NCI-H146 treated with DMSO at 0.1 percent for 48 hours (cell line): Measurements from ENCODE around the gene GPR39.

Experiments
- DNase-seq: peaks from one replicate; lab custom pipeline; 2025; ENCODE audit not compliant: unreplicated experiment; lab: John Stamatoyannopoulos, UW

Gene GPR39

GRCh38 chr2:132636346-132636745 is 219.7 kb downstream of the GPR39 start:
- DNase-seq, result no peak

DNA sequence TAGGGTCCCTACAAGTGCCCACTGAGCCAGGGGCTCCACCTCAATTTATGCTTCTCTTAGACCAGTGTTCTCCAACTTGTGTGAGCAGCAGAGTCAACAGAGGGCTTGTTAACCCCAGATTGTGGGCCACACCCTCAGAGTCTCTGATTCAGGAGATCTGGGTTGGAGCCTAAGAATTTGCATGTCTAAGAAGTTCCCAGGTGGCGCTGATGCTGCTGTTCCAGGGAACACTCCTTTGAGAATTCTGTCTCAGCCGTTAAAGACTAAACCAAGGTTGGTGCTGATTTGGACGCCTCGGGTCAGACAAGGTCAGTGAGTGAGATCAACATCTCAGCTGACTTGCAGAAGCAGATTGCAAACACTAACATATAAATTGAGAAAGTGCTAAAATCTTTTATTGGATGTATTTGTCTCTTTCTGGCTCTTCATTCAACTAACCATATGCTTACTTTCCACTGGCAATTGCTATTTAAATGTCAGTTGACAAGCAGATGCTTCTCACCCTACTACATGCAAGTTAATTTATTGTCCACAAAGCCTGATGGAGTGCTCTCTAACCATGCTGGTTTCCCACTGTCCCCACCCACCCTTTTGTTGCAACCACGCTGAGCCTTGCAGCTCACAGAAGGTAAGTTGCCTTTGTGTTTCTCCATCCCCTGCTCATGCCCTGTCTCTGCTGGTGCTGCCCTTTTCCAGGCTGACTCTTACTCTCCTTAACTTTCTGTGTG is 221.9 kb downstream of the GPR39 start:
- DNase-seq, result no peak

- no peak for DNase-seq
These were observed 223.5 kb downstream of the GPR39 start for GRCh38 chr2:132640116-132640515.

DNA sequence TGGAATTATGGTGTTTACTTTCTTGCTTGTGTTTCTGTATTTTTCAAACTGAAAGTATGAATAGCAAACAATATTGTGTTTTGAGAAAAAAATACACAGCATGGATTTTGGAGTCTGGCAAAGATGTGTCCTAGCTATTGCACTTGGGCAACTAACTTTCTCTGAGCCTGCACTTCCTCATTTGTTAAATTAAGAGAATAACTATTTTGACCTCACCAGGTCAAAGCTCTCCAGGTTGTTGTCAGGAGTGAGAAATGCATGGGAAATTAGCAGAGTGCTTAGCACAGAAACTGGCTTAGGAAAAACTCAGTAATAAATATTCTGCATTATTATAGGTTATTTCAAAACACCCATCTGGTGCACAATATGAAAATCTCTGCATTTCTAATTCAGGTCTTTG is 225.2 kb downstream of the GPR39 start:
- no peak for DNase-seq

GRCh38 chr2:132642415-132642814 is 225.8 kb downstream of the GPR39 start:
- no peak for DNase-seq

GRCh38 chr2:132645176-132645575 is 228.6 kb downstream of the GPR39 start:
- no peak for DNase-seq

DNA sequence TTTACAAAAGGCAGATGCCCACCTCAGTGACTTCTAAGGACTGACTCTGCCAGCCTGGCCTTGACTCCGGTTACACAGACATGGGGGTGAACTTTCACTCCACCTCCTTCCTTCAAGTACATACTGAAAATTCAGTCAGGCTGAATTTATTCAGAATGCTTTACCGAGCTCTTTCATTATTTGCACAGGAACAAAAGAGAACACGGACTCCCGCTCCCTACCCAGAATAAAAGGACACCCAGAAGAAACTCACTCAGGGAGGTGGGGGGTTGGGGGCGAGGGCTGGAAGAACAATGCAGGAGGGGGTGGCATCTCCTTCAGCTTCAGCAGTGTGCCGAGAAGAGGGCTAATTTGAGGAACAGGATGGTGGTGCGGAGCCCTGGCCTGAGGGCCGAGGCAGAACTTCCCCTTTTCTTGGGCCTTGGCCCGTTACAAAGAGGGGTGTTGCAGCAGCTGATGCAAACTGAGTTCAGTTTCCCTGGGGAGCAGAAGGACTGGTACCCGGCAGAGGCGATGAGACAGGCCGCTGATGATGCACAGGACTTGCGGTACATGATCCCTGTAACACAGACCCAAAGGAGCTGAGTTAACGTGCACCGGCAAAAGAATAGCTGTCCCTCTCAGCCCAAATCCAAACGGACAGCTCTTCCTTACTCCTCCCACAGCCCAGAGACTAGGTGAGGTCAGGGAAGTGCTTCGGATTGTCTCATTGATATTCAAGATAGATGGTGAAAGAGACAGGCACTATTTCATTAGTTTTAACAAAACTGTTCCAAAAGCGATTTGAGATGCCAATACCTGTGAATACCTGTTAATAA is 229.3 kb downstream of the GPR39 start:
- no peak for DNase-seq

- no peak for DNase-seq
These were observed 230.0 kb downstream of the GPR39 start for GRCh38 chr2:132646540-132647108.

DNA sequence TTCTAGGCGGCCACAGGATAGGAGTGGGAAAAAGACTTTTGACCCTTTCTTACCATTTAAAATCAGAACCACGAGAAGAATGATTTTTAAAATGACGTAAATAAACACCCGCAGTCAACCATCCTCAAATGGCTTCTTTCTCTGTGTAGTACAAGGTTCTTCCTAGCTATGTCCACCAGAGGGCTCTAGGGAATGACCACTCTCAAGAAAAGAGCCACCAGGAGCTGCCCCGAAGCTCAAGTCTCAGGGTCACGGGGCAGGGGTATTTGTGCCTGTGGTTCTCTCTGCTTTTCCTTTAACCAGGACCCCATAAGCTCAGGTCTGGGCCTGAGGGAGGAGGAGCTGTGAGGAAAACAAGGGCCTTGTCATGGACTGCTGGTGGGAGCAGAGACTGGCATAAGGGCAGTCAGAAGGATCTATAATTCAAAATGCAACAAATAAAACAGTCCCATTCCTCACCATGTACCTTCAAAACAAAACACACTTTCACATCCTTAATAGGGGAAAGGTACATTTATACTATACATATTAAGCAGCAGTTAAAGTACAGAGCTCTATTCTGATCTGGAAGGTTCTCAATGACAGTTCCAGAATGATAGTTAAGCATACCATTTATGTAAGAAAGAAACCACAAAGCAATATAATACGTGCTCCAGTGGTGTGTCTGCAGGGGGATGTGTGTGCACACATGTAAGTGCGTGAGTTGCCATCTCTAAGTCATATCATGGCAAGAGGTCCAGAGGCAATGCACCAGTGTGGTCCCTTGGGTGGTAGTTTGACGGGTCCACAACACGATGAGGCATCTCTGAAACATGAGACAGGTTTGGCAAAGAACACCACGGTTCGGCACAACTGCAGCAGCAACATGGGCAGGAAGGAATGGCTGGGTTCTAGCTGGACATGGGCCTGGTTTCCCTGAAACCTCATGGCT is 234.8 kb downstream of the GPR39 start:
- no peak for DNase-seq

DNA sequence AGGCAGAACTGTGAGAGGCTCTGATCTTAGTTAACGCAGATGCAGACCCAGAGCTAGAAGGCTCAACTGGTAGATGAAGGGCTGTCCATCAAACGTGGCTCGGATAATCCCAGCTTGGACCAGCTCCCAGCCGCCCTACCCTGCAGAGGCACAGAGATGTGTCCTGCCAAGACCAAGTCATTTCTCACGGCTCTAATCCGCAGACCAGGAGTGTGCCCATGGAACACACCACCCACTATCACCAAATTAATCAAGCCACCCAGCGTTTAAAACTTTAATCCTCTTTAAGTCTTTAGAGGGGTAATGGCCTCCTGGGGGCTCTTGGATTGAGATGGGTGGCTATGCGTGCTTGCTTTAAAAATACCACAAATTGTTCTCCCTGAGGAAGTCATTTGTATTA is 235.9 kb downstream of the GPR39 start:
- no peak for DNase-seq

DNA sequence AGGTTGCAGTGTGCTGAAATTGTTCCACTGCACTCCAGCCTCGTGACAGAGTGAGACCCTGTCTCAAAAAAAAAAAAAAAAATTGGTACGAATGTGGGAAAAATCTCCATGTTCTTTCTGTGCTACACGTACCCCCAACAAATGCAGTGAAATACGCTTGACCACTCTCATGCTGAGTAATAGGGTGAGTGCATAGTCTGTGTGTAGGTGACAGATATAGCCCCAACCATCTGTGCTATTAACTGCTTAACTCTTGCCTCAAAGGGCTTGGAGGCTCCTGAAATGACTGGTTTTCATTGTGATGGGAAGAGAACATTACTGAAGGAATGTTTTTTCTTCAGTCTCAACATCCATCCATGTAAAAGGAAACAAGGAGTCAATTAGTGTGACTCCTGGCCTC is 237.7 kb downstream of the GPR39 start:
- no peak for DNase-seq

GRCh38 chr2:132654968-132655367 is 238.4 kb downstream of the GPR39 start:
- DNase-seq, result no peak

- no peak for DNase-seq
These were observed 239.8 kb downstream of the GPR39 start for GRCh38 chr2:132656266-132656975.

GRCh38 chr2:132659331-132659730 is 242.7 kb downstream of the GPR39 start:
- no peak for DNase-seq

DNA sequence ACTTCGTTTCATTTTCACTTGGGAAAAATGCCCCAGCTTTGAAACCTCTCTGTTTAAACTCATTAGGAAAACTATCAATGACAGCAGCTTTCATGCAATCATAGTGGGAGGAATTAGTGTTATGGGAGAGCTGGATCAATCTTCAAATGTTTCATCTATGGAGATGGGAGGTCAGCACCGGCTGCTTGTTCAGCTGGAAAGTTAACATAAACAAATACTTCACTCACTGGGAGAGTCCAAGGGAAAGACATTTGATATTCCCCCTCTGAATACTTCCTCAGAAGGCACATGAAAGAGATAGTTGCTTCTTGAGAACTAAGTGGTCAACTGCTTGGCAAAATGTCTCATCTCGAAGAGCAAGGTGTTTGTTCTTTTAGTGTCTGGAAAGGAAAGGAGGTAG is 246.1 kb downstream of the GPR39 start:
- DNase-seq, result no peak

- no peak for DNase-seq
These were observed 247.5 kb downstream of the GPR39 start for GRCh38 chr2:132664096-132664495.

DNA sequence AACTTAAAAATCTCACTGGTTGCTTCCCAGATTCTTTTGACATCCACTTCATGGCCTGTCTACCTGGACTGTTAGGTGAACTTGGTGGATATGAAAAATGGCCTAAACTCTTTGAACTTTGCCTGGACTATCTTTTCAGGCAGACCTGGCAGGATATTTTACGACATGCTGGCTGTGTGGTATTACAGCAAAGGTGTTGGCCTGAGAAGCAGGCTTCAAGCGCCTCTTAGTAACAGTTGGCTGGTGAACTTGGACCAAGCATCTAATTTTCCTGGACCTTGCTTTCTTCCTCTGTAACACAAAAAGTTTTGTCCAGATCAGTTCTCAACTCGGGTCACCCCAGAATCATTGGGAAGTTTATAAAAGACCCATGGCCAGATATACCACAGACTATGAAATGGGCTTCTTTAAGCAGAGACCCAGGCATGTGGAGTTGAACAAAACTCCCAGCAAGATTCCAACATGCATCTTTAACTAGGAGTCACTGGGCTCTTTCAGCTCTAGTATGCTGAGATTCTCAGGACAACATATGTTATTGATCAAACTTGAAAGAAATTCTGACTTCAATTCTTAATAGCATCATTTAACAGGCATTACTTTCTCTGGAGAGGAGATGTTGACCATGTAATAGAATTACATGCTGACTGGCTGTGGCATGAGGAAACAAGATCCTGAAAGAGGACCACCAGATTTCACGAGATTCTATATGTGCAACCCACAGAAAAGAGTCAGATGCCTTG is 249.0 kb downstream of the GPR39 start:
- no peak for DNase-seq

- DNase-seq, result no peak
These were observed 251.1 kb downstream of the GPR39 start for GRCh38 chr2:132667706-132668105.

DNA sequence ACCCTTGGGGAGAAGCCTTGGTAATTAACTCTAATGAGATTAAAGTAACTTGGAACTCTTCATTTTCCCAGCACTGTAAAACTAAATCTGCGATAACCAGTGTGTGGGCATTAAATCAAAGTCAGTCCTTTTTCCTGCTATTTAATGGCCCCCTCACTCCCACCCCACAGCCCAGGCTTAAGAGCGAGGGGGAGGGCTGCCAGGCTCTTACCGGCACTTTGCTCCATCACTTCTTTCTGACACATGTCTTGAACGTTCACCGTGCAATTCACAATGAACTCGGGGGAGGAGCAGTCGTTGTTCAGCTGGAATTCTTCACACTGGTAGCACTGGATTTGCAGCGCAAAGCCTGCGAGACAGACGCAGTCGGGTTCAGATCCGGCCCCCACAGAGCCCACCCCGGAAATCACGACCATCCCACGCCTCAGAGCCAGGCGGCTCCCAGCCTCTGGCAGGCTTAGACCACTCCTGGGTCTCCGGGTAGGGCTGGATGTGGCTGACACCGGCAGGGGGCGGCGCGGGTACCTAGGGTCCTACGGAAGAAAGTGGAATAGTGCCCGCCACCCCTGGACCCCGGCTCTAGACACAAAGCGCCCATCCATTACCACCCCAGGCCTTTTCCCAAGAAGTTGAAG is 251.7 kb downstream of the GPR39 start:
- DNase-seq, result no peak
